Lung (tissue), 12 donors: ENCODE measurements around the gene CDC45. TPM values are rescaled to one million over a fixed set of nuclear protein-coding genes. Genes with fewer than 3 reads are reported as not detected.
A peak's percentile ranks its signal among the peaks of the same experiment; 100 is the strongest.

ENCODE experiments used
- ATAC-seq: fragments of 200-7000 bp; cut with Tn5 transposase; one replicate; pipeline ENCODE4 v1.9.1; 2020; ENCODE audit warnings: moderate number of reproducible peaks; ENCODE audit not compliant: insufficient read depth, low FRiP score
- DNase-seq, 3 donors: peaks; one replicate each; pipeline ENCODE4 v3.0.0-alpha.2; 2013 to 2017
- H3K27ac ChIP-seq, 2 donors: one replicate each; pipeline ENCODE4 v1.5.1; 2013; ENCODE audit warnings: mild to moderate bottlenecking in 2 of 2, moderate library complexity in 2 of 2, control low read depth in 1 of 2, inconsistent platforms in 1 of 2, low read depth in 1 of 2, low read length in 1 of 2
- H3K27me3 ChIP-seq, 3 donors: one replicate each; pipeline ENCODE4 v1.5.1; 2013; ENCODE audit warnings: low read length in 2 of 3; ENCODE audit not compliant: control insufficient read depth in 3 of 3, insufficient read depth in 3 of 3
- H3K36me3 ChIP-seq, 4 donors: one replicate each; pipeline ENCODE4 v1.5.1; 2013; ENCODE audit warnings: low read length in 4 of 4, mild to moderate bottlenecking in 1 of 4, moderate library complexity in 1 of 4; ENCODE audit not compliant: control insufficient read depth in 4 of 4, insufficient read depth in 4 of 4
- H3K4me1 ChIP-seq, 5 donors: one replicate each; pipeline ENCODE4 v1.5.1; 2013; ENCODE audit warnings: low read length in 5 of 5, mild to moderate bottlenecking in 2 of 5, moderate library complexity in 1 of 5; ENCODE audit not compliant: control insufficient read depth in 5 of 5, insufficient read depth in 5 of 5
- H3K4me3 ChIP-seq: one replicate; pipeline ENCODE4 v1.5.1; 2013; ENCODE audit warnings: mild to moderate bottlenecking, control low read depth, moderate library complexity
- H3K9ac ChIP-seq, 2 donors: one replicate each; pipeline ENCODE4 v1.5.1; 2013; ENCODE audit warnings: low read length in 2 of 2, control low read depth in 1 of 2; ENCODE audit not compliant: insufficient read depth in 1 of 2
- H3K9me3 ChIP-seq, 4 donors: one replicate each; pipeline ENCODE4 v1.5.1; 2013; ENCODE audit warnings: low read length in 3 of 4, mild to moderate bottlenecking in 1 of 4, moderate library complexity in 1 of 4; ENCODE audit not compliant: control insufficient read depth in 4 of 4, insufficient read depth in 3 of 4
- WGBS, 2 donors: extraction: QIAGEN DNeasy Blood & Tissue Kit; methylation state at CpG; one replicate each; pipeline ENCODE4 v1.1.7; 2013; 5-methylcytosine and 5-hydroxymethylcytosine counted together
- polyA plus RNA-seq, 2 donors: library from polyadenylated mRNA; stranded (reverse); fragments of 200-250 nt; gene quantifications; one replicate each; pipeline ENCODE4 v1.2.1, GENCODE V29; 2013
- total RNA-seq, 2 donors: library from RNA; depleted of rRNA in 1 of 2; stranded (reverse); fragments of >200 nt in 1 of 2; gene quantifications; one replicate each; pipeline ENCODE4 v1.2.1, GENCODE V29; 2014 to 2021
- TF ChIP-seq, protein P1 (sequence below): IDR thresholded peaks from 2 replicates; pipeline ENCODE4 v1.5.1; 2012; ENCODE audit warnings: mild to moderate bottlenecking; ENCODE audit errors: control extremely low read depth, extremely low read depth
- donor health status: control.
- donor health status: control.
- donor health status: Bipolar disorder and iron deficiency.
- donor health status: healthy.
- donor health status: DM: yes; HTN: yes; CAD: no.

Gene CDC45
- total and polyA plus RNA-seq, 4 donors: 2.1 to 6.8 (median 3.1) TPM

GRCh38 chr22:19554834-19555404 lies 75.2 kb downstream of the CDC45 start:
- ATAC-seq (no peak), DNase-seq (peak in 1 of 3 donors; percentile 34)
- 77 to 84% methylated on average over 12 of the region's 12 CpGs for WGBS, 2 donors

GRCh38 chr22:19555651-19556050 lies 75.9 kb downstream of the CDC45 start:
- 81 to 89% methylated on average over 6 of the region's 6 CpGs for WGBS, 2 donors
- Histone ChIP-seq H3K9ac (no peak overlapping the region), H3K4me3 (no peak overlapping the region), H3K9me3 (peaks cover 0 to 5% (median 0%) of the 10 kb centered on the region in 4 donors), H3K36me3 (no peaks in the 10 kb centered on the region), H3K27me3 (no peaks in the 10 kb centered on the region), H3K4me1 (peaks cover 0 to 9% (median 0%) of the 10 kb centered on the region in 5 donors), H3K27ac (peak overlapping the region in 1 of 2 donors; percentile 1)
- no peak for DNase-seq
- TF ChIP-seq, protein P1, sequence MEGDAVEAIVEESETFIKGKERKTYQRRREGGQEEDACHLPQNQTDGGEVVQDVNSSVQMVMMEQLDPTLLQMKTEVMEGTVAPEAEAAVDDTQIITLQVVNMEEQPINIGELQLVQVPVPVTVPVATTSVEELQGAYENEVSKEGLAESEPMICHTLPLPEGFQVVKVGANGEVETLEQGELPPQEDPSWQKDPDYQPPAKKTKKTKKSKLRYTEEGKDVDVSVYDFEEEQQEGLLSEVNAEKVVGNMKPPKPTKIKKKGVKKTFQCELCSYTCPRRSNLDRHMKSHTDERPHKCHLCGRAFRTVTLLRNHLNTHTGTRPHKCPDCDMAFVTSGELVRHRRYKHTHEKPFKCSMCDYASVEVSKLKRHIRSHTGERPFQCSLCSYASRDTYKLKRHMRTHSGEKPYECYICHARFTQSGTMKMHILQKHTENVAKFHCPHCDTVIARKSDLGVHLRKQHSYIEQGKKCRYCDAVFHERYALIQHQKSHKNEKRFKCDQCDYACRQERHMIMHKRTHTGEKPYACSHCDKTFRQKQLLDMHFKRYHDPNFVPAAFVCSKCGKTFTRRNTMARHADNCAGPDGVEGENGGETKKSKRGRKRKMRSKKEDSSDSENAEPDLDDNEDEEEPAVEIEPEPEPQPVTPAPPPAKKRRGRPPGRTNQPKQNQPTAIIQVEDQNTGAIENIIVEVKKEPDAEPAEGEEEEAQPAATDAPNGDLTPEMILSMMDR: no peak
- ATAC-seq: no peak

More at GRCh38 chr22:19554834-19555404, 75.2 kb downstream of the CDC45 start:
- Histone ChIP-seq H3K4me1 (peaks cover 0 to 9% (median 0%) of the 10 kb centered on the region in 5 donors), H3K36me3 (no peaks in the 10 kb centered on the region), H3K27me3 (no peaks in the 10 kb centered on the region), H3K9me3 (peaks cover 0 to 5% (median 0%) of the 10 kb centered on the region in 4 donors), H3K9ac (no peak overlapping the region), H3K27ac (no peak overlapping the region), H3K4me3 (no peak overlapping the region)
- TF ChIP-seq, protein P1: no peak

- Histone ChIP-seq H3K4me3 (no peak overlapping the region), H3K27me3 (no peaks in the 10 kb centered on the region), H3K36me3 (no peaks in the 10 kb centered on the region), H3K27ac (no peak overlapping the region), H3K9me3 (peaks cover 0 to 5% (median 0%) of the 10 kb centered on the region in 4 donors), H3K4me1 (peaks cover 0 to 9% (median 0%) of the 10 kb centered on the region in 5 donors), H3K9ac (no peak overlapping the region)
- 94 to 96% methylated on average over 10 of the region's 10 CpGs for WGBS, 2 donors
- ATAC-seq (no peak), DNase-seq (no peak)
- TF ChIP-seq, protein P1: no peak
Observed at GRCh38 chr22:19556963-19557545, 77.3 kb downstream of the CDC45 start.
